NCI-H1092 treated with DMSO at 0.1 percent for 48 hours (cell line): ENCODE measurements around the gene SLC7A9.
"Not testable (repeated sequence)": the region's sequence is repeated elsewhere in the genome, so short reads cannot be mapped to it uniquely, and the experiment has no call there.

Source experiments
- DNase-seq: peaks from one replicate; lab custom pipeline; 2025; lab: John Stamatoyannopoulos, UW

The SLC7A9 gene

DNA sequence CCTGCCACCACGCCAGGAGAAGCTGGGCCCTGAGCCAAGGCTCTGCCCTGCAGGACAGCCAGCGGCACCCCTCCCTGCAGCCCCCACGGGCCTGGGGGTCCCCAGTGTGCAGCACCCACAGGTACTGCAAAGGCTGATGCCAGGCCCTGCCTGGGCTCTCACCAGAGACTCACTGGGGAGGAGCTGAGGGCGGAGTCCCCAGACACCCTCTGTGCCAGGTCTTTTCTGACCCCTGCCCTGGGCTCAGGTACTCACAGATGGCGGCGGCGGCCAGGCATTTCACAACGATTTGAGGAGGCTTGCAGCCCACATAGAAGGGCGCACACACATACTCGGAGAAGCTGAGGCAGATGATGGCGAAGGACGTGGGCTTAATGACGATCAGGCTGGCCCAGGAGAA is 5.7 kb downstream of the SLC7A9 start:
- no peak for DNase-seq

GRCh38 chr19:32863301-32863700 is 6.3 kb downstream of the SLC7A9 start:
- DNase-seq: no peak

GRCh38 chr19:32862741-32863140 is 6.8 kb downstream of the SLC7A9 start:
- no peak for DNase-seq

DNA sequence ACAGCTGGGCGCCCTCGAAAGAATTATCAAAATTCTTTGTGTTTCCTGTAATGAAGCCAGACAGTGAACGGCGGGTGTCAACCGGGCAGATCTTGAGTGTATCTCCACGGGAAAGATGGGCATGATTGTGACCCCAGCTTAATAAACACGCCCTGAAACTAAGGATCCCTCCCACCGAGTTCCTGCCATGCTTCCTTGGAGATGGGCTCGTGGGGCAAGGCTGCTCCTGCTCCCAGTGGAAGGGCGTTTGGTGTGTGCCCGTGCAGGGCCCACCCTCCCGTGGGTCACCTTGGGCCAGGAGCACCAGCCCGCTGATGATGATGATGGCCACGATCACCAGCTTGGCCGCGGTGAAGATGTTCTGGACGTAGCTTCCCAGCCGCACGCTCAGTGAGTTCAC is 7.4 kb downstream of the SLC7A9 start:
- DNase-seq: no peak

DNA sequence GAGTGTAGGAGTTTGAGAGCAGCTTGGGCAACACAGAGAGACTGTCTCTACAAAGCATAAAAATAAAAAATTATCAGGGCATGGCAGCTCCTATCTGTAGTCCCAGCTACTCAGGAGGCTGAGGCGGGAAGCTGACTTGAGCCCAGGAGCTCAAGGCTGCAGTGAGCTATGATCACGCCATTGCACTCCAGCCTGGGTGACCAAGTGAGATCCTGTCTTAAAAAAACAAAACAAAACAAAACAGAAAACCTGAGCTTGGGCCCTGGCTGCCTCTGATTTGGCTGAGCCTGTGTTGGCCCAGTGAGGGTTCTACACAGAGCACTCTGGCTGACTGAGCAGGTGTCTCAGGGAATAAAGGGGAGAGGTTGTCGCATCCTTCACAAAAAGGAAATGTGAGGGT is 8.0 kb downstream of the SLC7A9 start:
- DNase-seq: no peak

DNA sequence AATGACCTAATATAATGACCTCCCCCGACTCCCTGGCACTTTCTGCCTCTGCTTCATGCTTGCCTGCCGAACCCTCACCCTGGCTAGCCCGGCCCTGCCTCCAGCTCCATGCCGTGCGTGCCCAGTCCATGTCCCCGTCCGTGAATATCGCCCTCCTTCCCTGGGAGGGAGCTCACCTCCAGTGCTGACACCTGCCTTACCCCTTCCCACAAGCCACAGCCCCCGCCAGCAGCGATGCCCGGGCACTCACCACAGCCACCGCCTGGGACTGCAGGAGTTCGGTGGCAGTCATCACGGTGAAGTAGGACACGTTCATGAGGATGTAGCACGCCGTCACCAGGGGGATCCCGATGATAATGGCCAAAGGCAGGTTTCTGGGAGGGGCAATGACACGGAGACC is 10.0 kb downstream of the SLC7A9 start:
- DNase-seq: no peak

DNA sequence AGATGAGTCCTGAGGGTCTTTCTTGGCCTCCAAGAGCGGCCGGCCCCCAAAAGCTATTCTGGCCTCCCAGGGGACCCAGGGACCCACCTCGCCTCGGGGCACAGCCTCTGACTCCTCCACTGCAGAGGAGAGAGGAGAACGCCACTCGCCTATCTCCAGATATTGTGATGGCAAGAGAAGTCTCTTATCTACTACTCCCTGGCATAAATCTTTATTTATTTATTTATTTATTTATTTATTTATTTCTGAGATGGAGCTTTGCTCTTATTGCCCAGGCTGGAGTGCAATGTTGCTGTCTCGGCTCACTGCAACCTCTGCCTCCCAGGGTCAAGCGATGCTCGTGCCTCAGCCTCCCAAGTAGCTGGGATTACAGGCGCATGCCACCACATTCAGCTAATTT is 11.0 kb downstream of the SLC7A9 start:
- no peak for DNase-seq

- no peak for DNase-seq
Observed at GRCh38 chr19:32858155-32858554, 11.4 kb downstream of the SLC7A9 start.

DNA sequence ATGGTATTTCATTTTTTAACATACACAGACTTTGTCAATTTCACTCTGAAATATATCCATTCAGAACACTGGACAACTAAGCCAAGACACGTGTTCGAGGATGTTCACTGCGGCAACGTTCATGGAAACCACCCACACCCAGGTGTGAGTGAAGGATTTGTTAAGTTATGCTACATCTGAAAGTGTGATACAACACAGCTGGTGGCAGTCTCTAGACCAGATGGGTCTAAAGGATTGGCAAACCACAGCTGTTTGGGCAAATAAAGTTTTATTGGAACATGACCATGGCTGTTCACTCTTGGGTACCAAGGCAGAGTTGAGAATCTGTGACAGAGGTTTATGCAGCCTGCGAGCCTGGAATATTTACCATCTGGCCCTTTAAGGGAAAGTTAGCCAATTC is 12.0 kb downstream of the SLC7A9 start:
- no peak for DNase-seq

- DNase-seq: not testable (repeated sequence)
Observed at GRCh38 chr19:32856818-32857217, 12.7 kb downstream of the SLC7A9 start.

DNA sequence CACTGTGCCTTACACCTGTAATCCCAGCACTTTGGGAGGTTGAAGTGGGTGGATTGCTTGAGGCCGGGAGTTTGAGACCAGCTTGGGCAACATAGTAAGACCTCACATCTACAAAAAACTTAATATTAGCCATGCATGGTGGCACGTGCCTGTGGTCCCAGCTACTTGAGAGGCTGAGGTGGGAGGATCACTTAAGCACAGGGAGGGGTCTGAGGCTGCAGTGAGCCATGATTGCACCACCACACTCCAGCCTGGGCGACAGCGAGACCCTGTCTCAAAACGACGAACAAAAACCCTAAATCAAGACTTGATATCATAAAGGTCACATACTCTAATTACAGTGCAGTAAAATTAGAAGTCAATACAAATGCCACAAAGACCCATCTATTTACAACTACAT is 17.4 kb downstream of the SLC7A9 start:
- no peak for DNase-seq

GRCh38 chr19:32848035-32848434 is 21.5 kb downstream of the SLC7A9 start:
- DNase-seq: not testable (repeated sequence)

GRCh38 chr19:32843716-32844245 is 25.8 kb downstream of the SLC7A9 start:
- no peak for DNase-seq

DNA sequence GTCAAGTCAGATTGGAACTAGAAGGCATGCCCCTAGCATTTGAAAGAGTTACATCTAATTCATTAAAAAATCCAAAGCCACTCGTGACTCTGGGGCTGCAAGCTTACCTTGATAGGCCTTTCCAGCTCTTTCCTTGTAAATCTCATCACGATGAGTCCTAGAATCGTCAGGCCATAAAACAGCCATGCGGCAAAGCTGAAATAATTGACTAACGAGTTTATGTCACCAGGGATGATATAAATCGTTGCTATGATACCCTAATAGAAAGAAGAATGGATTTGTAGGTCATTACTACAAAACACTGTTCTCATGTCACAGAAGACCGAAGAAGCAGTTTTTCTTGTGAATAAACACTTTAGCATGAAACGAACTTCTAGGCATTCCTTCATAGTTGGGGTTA is 27.5 kb downstream of the SLC7A9 start:
- DNase-seq: no peak

DNA sequence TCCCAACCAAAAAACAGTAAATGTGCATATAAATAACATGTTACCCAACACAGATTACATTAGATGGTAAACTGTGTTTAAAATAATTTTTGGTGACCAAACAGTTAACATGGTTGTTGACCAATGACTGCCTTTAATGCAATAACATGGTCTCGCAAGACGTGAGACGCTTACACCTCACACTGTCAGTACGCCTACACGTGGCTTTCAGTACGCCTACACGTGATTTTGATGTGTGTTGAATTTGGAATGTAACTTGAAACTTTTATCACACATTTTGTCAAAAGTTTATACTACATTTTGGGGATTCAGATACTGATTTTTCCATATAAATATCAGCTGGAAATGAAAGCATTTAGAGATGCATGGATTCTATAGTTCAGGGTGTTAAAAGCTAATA is 32.0 kb downstream of the SLC7A9 start:
- DNase-seq: no peak

GRCh38 chr19:32833388-32833787 is 36.2 kb downstream of the SLC7A9 start:
- not testable (repeated sequence) for DNase-seq

GRCh38 chr19:32832825-32833224 is 36.7 kb downstream of the SLC7A9 start:
- DNase-seq: not testable (repeated sequence)

- not testable (repeated sequence) for DNase-seq
Observed at GRCh38 chr19:32832094-32832493, 37.5 kb downstream of the SLC7A9 start.

- DNase-seq: no peak
Observed at GRCh38 chr19:32831611-32832010, 38.0 kb downstream of the SLC7A9 start.

GRCh38 chr19:32830231-32831014 is 39.1 kb downstream of the SLC7A9 start:
- no peak for DNase-seq

GRCh38 chr19:32829345-32829896 is 40.1 kb downstream of the SLC7A9 start:
- no peak for DNase-seq

DNA sequence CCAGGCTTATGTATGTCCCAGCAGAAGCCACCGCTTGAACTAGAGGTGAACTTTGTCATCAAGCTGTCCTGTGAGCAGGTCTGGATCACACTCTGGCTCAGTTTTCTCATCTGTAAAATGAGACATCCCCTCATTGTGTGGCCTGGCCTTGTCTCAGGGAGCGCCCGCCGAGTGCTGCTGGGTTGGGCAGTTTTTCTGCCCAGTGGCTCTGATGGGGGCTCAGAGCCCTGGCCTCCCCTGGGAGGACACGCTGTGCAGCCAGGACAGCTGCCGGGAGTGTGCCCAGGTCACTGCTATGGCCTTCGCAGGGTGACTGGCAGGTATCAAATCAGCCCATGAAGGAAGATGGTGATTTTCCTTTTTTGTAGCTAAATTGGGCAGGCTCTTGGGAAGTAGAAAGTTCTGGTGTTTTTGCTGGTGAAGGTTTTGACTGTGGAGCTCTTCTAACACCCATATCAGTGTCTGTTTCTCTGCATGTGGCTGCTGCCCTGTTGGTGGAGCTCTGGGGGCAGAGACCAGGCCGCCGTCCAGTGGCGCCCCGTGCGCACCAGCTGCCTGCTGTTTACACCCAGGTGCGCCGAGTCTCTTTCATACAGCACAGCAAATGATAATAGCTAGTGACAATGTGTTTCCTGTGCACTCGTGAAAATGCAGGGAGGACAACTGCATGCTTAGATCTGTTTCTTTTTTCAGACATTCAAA is 40.8 kb downstream of the SLC7A9 start:
- peak; percentile 33 for DNase-seq

- DNase-seq: no peak
Observed at GRCh38 chr19:32828139-32828538, 41.4 kb downstream of the SLC7A9 start.
